SK-N-DZ (cell line): Measurements from ENCODE around the gene LRRC75A.
A peak's percentile ranks its signal among the peaks of the same experiment; 100 is the strongest.

ENCODE experiments used
- DNase-seq: peaks from one replicate; pipeline ENCODE4 v3.0.0-alpha.2; 2015; ENCODE audit warnings: low spot score

Gene LRRC75A

GRCh38 chr17:16433514-16433913 lies 58.5 kb downstream of the LRRC75A start:
- no peak for DNase-seq

GRCh38 chr17:16432017-16432416 lies 60.0 kb downstream of the LRRC75A start:
- no peak for DNase-seq

- no peak for DNase-seq
Observed at GRCh38 chr17:16430650-16431049, 61.3 kb downstream of the LRRC75A start.

DNA sequence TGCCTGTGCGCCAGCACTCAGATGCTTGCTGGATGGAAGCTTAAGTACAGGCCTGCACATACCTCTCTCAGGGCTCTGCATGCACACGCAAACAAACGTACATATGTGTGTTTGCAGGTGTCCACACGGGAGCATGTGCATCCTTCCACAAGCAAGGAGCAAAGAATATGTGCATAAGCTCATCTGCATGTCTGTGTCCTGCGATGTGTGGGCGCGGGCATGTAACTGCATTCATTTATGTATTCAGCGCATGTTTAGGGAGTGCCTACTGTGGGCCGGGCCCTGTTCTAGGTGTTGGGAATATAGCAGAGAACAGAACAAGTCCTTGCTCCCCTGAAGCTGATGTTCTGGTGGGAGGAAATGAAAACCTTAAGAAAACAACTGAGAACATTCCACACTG lies 62.9 kb downstream of the LRRC75A start:
- DNase-seq: no peak

DNA sequence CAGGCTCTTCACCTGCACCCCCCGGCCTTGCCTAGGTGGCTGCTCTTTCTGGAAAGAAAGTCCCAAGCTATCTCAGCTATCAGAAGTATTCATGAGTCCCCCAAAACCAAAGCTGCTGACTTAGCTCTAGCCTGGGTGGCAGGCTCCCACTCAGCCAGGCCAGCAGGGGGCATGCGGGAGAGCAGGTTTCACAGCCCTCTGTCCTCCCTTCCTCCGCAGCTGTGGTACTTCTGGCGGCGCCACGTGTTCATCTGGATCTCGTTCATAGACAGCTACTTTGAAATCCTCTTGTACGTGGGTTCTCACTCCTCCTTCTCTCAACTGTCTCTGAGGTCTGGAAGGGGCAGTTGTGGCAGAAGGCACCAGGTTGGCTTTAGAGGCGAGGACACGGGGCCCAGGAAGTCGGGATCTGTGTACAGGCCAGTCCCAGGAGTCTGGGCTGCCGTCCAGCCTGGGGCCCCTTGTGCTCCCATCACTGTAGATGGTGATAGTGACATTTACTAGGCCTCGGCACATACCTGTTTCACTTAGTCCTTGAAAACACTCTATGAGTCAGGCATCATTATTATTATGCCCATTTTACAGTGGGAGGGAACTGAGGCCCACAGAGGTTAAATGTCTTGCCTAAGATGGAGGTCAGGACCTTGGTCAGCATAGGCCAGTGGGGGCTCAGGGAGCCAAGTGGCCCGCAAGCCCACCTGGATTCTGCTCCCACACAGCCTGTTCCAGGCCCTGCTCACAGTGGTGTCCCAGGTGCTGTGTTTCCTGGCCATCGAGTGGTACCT lies 63.7 kb downstream of the LRRC75A start:
- peak; percentile 85 for DNase-seq

- DNase-seq: no peak
Observed at GRCh38 chr17:16427020-16427419, 65.0 kb downstream of the LRRC75A start.

- DNase-seq: no peak
Observed at GRCh38 chr17:16425698-16426659, 66.0 kb downstream of the LRRC75A start.

- no peak for DNase-seq
Observed at GRCh38 chr17:16425202-16425601, 66.8 kb downstream of the LRRC75A start.

DNA sequence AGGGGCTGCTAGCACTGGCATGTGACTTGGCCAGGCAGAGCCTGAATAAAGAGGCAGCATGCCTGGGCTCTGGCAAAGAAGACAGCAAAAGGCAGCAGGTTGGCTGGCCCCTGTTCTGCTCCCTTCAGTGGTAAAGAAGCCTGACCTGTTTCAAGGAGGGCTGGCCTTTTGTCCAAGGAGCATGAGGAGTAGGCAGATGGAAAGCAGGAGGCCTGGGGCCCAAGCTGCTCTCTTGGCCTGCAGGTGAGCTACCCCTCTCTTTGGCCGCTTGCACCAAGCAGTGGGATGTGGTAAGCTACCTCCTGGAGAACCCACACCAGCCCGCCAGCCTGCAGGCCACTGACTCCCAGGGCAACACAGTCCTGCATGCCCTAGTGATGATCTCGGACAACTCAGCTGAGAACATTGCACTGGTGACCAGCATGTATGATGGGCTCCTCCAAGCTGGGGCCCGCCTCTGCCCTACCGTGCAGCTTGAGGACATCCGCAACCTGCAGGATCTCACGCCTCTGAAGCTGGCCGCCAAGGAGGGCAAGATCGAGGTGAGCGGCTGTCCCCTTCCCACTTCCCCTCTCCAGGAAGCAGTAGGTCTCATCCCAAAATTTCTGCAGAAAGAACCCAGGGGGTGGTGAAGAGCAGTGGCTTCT lies 68.6 kb downstream of the LRRC75A start:
- DNase-seq: peak; percentile 4

GRCh38 chr17:16422416-16422815 lies 69.6 kb downstream of the LRRC75A start:
- peak; percentile 31 for DNase-seq

- peak; percentile 7 for DNase-seq
Observed at GRCh38 chr17:16419929-16420271, 72.1 kb downstream of the LRRC75A start.

DNA sequence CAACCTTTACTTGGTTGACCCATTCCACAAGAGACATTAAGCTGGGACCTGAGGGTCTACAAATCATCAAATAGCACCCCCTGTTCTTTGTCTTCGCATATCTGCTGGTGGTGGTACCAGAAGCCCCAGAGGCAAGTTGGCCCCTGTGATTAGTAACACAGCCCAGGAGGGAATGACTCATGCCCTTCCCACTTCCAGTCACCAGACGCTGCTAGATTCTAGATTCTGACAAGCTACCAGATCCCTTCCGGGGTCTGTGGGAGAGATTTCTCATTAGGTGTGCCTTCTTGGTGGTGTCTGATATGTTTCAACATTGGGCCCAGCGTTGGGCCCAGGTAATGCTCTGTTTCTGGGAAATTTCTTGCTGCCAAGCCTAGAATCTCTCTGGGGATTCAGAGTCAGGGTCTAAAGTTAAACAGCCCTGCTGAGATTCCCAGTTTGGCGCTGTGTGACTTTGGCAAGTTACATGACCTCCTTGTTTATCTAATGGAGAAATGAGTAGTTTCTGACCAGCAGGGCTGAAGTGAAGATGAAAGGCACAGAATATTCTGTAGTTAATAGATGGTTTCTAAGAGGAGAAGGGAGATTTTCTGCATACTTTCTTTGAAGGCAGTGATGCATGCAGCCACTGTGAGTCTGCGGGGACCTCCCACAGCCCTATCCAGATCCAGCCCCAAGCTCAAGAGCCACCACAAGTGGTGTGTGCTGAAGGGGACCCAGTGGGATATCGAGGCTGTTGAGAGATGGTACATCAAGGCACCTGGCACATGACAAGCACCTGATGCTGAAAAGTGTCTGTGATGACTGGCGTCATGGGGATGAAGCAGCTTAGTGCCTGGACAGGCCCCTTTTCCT lies 72.7 kb downstream of the LRRC75A start:
- DNase-seq: peak; percentile 14

DNA sequence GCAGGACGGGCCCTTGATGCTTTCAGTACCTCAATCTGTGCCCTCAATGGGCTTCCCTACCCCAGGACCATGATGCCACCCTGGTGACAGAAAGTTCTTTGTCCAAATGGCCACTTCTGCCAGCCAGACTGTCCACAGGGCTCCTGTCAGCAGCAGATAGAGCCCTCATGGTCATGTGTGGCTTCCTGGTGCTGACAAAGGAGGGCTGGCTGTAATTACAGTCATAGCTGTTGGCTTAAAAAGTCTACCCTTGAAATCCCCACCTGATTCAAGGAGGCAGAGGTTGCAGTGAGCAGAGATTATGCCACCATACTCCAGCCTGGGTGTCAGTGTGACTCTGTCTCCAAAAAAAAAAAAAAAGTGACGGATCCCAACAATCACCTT lies 73.3 kb downstream of the LRRC75A start:
- DNase-seq: no peak

DNA sequence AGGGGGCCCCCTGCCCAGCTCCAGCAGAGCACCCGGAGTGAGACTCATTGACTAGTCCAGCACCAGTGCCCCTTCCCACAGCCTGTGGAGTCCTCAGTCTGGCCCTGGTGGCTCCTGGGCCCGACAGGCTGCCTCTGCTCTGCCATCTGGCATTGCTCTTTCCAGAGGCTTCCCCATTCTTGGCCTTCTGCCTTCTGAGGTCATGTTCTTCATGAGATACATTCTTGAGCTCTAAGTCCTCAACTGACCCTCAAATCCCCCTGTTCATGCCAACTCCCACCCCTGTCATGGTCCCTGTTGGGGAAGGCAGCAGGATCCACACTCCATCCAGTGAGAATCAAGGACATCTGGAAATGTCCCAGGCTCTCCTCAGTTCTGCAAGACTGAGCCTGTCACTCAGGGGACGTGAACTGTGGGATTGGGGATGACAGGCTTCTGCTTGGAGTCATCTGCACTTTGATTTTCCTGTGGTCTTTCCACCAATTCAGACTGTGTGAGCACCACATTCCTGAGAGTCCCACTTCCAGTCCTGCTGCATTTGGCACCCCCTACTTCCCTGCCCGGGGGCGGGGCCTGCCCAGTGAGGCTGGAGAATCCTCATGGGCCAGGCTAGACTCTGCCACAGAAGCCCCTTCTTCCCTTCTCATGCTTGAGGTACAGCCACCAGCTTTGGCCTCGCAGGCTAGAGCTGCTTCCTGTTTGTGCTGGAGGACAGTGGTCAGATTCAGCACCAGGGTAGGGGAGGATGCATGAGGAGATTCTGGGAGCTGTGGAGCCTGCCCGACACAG lies 73.9 kb downstream of the LRRC75A start:
- DNase-seq: no peak

- DNase-seq: no peak
Observed at GRCh38 chr17:16417399-16417798, 74.6 kb downstream of the LRRC75A start.

GRCh38 chr17:16415031-16415924 lies 76.7 kb downstream of the LRRC75A start, which contains the start of gene TRPV2:
Gene TRPV2 (plus strand): TSS chr17:16415571. CDS start chr17:16417669, 2,098 bp downstream.
- DNase-seq: no peak

GRCh38 chr17:16407911-16408588 lies 83.9 kb downstream of the LRRC75A start:
- DNase-seq: peak; percentile 58
